Measurements from ENCODE around the gene MIER2.
"Not testable (repeated sequence)": the region's sequence is repeated elsewhere in the genome, so short reads cannot be mapped to it uniquely, and the experiment has no call there.

MIER2 gene

GRCh38 chr19:281156-281853, 63.3 kb downstream of the MIER2 start:
- DNase-seq = no peak

GRCh38 chr19:280541-281009, 64.0 kb downstream of the MIER2 start:
- no peak for DNase-seq

- DNase-seq = no peak
Observed at GRCh38 chr19:279656-280055, 64.9 kb downstream of the MIER2 start.

GRCh38 chr19:279231-279630, 65.4 kb downstream of the MIER2 start:
- DNase-seq = no peak

GRCh38 chr19:277581-278165, 66.9 kb downstream of the MIER2 start:
- no peak for DNase-seq

- DNase-seq = no peak
Observed at GRCh38 chr19:277131-277530, 67.5 kb downstream of the MIER2 start.

GRCh38 chr19:275958-276646, 68.5 kb downstream of the MIER2 start:
- no peak for DNase-seq

- DNase-seq = no peak
Observed at GRCh38 chr19:275000-275399, 69.6 kb downstream of the MIER2 start.

GRCh38 chr19:273393-273792, 71.2 kb downstream of the MIER2 start:
- no peak for DNase-seq

- no peak for DNase-seq
Observed at GRCh38 chr19:271856-272255, 72.7 kb downstream of the MIER2 start.

- not testable (repeated sequence) for DNase-seq
Observed at GRCh38 chr19:270766-271318, 73.8 kb downstream of the MIER2 start.

GRCh38 chr19:269241-269640, 75.4 kb downstream of the MIER2 start:
- DNase-seq = no peak

GRCh38 chr19:262125-262524, 82.5 kb downstream of the MIER2 start:
- DNase-seq = no peak

- DNase-seq = not testable (repeated sequence)
Observed at GRCh38 chr19:256804-257203, 87.8 kb downstream of the MIER2 start.

All from cerebellar nuclear complex (tissue), 1 donor.